WTC11 (cell line): ENCODE measurements around the gene CORIN. TPM values are rescaled to one million over a fixed set of nuclear protein-coding genes. Genes with fewer than 3 reads are reported as not detected.

ENCODE experiments used
- ATAC-seq: fragments of 200-7000 bp; cut with Tn5 transposase; 2 replicates; pipeline ENCODE4 v1.10.0; 2021; ENCODE audit warnings: mild to moderate bottlenecking, moderate library complexity
- CTCF ChIA-PET: fragments of 300-600 bp; sonication (Branson Sonifier 250); formaldehyde crosslinking; loops from one replicate; lab custom pipeline; 2021; ENCODE audit warnings: antibody characterized with exemption; lab: Charles Lee
- POLR2A ChIA-PET: fragments of 350-600 bp; sonication (Branson Sonifier 250); formaldehyde crosslinking; loops from one replicate; lab custom pipeline; 2021; ENCODE audit warnings: antibody characterized with exemption; lab: Charles Lee
- DNase-seq: peaks from one replicate; pipeline ENCODE4 v3.0.0; 2021; ENCODE audit warnings: low spot score
- H3K27ac Mint-ChIP-seq: 2 replicates; pipeline ENCODE4 v1.8.0; 2021; ENCODE audit warnings: mixed read lengths
- H3K27me3 Mint-ChIP-seq: 2 replicates; pipeline ENCODE4 v1.8.0; 2021; ENCODE audit warnings: low read depth, mild to moderate bottlenecking, moderate library complexity, mixed read lengths
- H3K36me3 Mint-ChIP-seq: 2 replicates; pipeline ENCODE4 v1.8.0; 2021; ENCODE audit warnings: mixed read lengths
- H3K4me1 Mint-ChIP-seq: 2 replicates; pipeline ENCODE4 v1.8.0; 2022; ENCODE audit warnings: mixed read lengths
- H3K4me3 Mint-ChIP-seq: 2 replicates; pipeline ENCODE4 v1.8.0; 2021; ENCODE audit warnings: mild to moderate bottlenecking, moderate library complexity, mixed read lengths
- H3K9me3 Mint-ChIP-seq: 2 replicates; pipeline ENCODE4 v1.8.0; 2021; ENCODE audit warnings: mixed read lengths
- AR ChIP-seq: fragments of 250-450 bp; sonication (Bioruptor Pico); IDR thresholded peaks from 2 replicates; pipeline ENCODE4 v1.9.0; 2021; ENCODE audit warnings: mild to moderate bottlenecking
- ATF2 ChIP-seq: sonication (generic); formaldehyde crosslinking; IDR thresholded peaks from 2 replicates; pipeline ENCODE4 v1.8.1; 2022; ENCODE audit warnings: low read depth, missing genetic modification reagents, borderline replicate concordance
- CBFB ChIP-seq: sonication (generic); formaldehyde crosslinking; IDR thresholded peaks from 2 replicates; pipeline ENCODE4 v1.8.1; 2022; ENCODE audit warnings: mild to moderate bottlenecking, low read depth, missing genetic modification reagents
- CTCF ChIP-seq: fragments of 200-600 bp; IDR thresholded peaks from 2 replicates; pipeline ENCODE4 v1.8.0; 2022; ENCODE audit warnings: antibody characterized with exemption
- E2F1 ChIP-seq: sonication (generic); formaldehyde crosslinking; IDR thresholded peaks from 2 replicates; pipeline ENCODE4 v1.8.0; 2022; ENCODE audit warnings: mild to moderate bottlenecking, missing genetic modification reagents
- FOXJ3 ChIP-seq: sonication (generic); formaldehyde crosslinking; IDR thresholded peaks from 2 replicates; pipeline ENCODE4 v1.9.0; 2021; ENCODE audit warnings: missing genetic modification reagents, mild to moderate bottlenecking, borderline replicate concordance
- FOXP4 ChIP-seq: sonication (generic); formaldehyde crosslinking; IDR thresholded peaks from 2 replicates; pipeline ENCODE4 v1.8.0; 2022; ENCODE audit warnings: mild to moderate bottlenecking, missing genetic modification reagents
- GRHL2 ChIP-seq: fragments of 250-450 bp; sonication (Bioruptor Pico); IDR thresholded peaks from 2 replicates; pipeline ENCODE4 v1.8.0; 2022; ENCODE audit warnings: mild to moderate bottlenecking, moderate library complexity; ENCODE audit not compliant: insufficient replicate concordance, severe bottlenecking
- IRF2 ChIP-seq: sonication (generic); formaldehyde crosslinking; IDR thresholded peaks from 2 replicates; pipeline ENCODE4 v1.8.0; 2022; ENCODE audit warnings: low read depth, missing genetic modification reagents, borderline replicate concordance
- KAT7 ChIP-seq: sonication (generic); formaldehyde crosslinking; IDR thresholded peaks from 2 replicates; pipeline ENCODE4 v1.8.1; 2023; ENCODE audit warnings: missing genetic modification reagents, mild to moderate bottlenecking, borderline replicate concordance
- MXD4 ChIP-seq: fragments of 250-450 bp; sonication (Bioruptor Pico); IDR thresholded peaks from 2 replicates; pipeline ENCODE4 v1.8.0; 2021; ENCODE audit warnings: mild to moderate bottlenecking, moderate library complexity, borderline replicate concordance
- MYBL2 ChIP-seq: sonication (generic); formaldehyde crosslinking; IDR thresholded peaks from 2 replicates; pipeline ENCODE4 v1.8.1; 2023; ENCODE audit warnings: mild to moderate bottlenecking, moderate library complexity, missing genetic modification reagents
- NFYB ChIP-seq: sonication (generic); formaldehyde crosslinking; conservative IDR thresholded peaks from 2 replicates; pipeline ENCODE4 v1.8.0; 2022; ENCODE audit warnings: low read depth, missing genetic modification reagents
- NR1H2 ChIP-seq: sonication (generic); formaldehyde crosslinking; IDR thresholded peaks from 2 replicates; pipeline ENCODE4 v1.9.0; 2021; ENCODE audit warnings: mild to moderate bottlenecking, moderate library complexity, missing genetic modification reagents
- OVOL2 ChIP-seq: fragments of 250-450 bp; sonication (Bioruptor Pico); IDR thresholded peaks from 2 replicates; pipeline ENCODE4 v1.9.0; 2021; ENCODE audit warnings: mild to moderate bottlenecking, borderline replicate concordance
- RELA ChIP-seq: sonication (generic); formaldehyde crosslinking; IDR thresholded peaks from 2 replicates; pipeline ENCODE4 v1.8.1; 2022; ENCODE audit warnings: missing genetic modification reagents, mild to moderate bottlenecking, borderline replicate concordance
- SMAD3 ChIP-seq: sonication (generic); formaldehyde crosslinking; IDR thresholded peaks from 2 replicates; pipeline ENCODE4 v1.8.0; 2022; ENCODE audit warnings: missing genetic modification reagents, mild to moderate bottlenecking, borderline replicate concordance
- SOX15 ChIP-seq: fragments of 250-450 bp; sonication (Bioruptor Pico); IDR thresholded peaks from 2 replicates; pipeline ENCODE4 v1.9.0; 2021; ENCODE audit warnings: mild to moderate bottlenecking
- STAT6 ChIP-seq: sonication (generic); formaldehyde crosslinking; conservative IDR thresholded peaks from 2 replicates; pipeline ENCODE4 v1.8.1; 2023; ENCODE audit warnings: mild to moderate bottlenecking, low read depth, missing genetic modification reagents, moderate library complexity
- USF1 ChIP-seq: sonication (generic); formaldehyde crosslinking; IDR thresholded peaks from 2 replicates; pipeline ENCODE4 v1.8.0; 2022; ENCODE audit warnings: mild to moderate bottlenecking, missing genetic modification reagents
- ZNF219 ChIP-seq: sonication (generic); formaldehyde crosslinking; IDR thresholded peaks from 2 replicates; pipeline ENCODE4 v1.8.0; 2023; ENCODE audit warnings: missing genetic modification reagents, mild to moderate bottlenecking, borderline replicate concordance
- ZNF263 ChIP-seq: sonication (generic); formaldehyde crosslinking; IDR thresholded peaks from 2 replicates; pipeline ENCODE4 v1.8.1; 2022; ENCODE audit warnings: low read depth, mild to moderate bottlenecking, moderate library complexity, missing genetic modification reagents
- ZNF396 ChIP-seq: fragments of 250-450 bp; sonication (Bioruptor Pico); IDR thresholded peaks from 2 replicates; pipeline ENCODE4 v1.8.0; 2021; ENCODE audit warnings: mild to moderate bottlenecking, moderate library complexity, borderline replicate concordance
- total RNA-seq: library from RNA; stranded (reverse); gene quantifications from 3 replicates; pipeline ENCODE4 v1.2.3, GENCODE V29; 2021

The CORIN gene
- total RNA-seq, 1 experiment from 2014 or later: 0.33 TPM

GRCh38 chr4:47804598-47804997, 33.3 kb downstream of the CORIN start:
- no peak for TF ChIP-seq SMAD3
- no peak for TF ChIP-seq MXD4 (CRISPR knock-in tag)
- TF ChIP-seq ZNF396 (CRISPR knock-in tag): no peak
- TF ChIP-seq E2F1 (CRISPR knock-in tag): no peak
- TF ChIP-seq ZNF263: no peak
- no peak for TF ChIP-seq OVOL2
- Mint-ChIP-seq H3K4me1 (no peaks in the 10 kb centered on the region), H3K27me3 (no peaks in the 10 kb centered on the region), H3K27ac (no peak overlapping the region), H3K4me3 (no peak overlapping the region), H3K9me3 (peaks cover 12% of the 10 kb centered on the region), H3K36me3 (no peaks in the 10 kb centered on the region)
- CTCF ChIA-PET: no interaction called here
- ATAC-seq: no peak
- DNase-seq: no peak
- POLR2A ChIA-PET: no interaction called here

GRCh38 chr4:47801481-47802002, 36.3 kb downstream of the CORIN start:
- TF ChIP-seq NFYB (no peak), FOXP4 (no peak), IRF2 (CRISPR knock-in tag) (no peak), NR1H2 (CRISPR knock-in tag) (no peak), CBFB (CRISPR knock-in tag) (no peak), STAT6 (no peak), MYBL2 (no peak), FOXJ3 (CRISPR knock-in tag) (no peak), USF1 (CRISPR knock-in tag) (no peak), RELA (CRISPR knock-in tag) (no peak), ZNF219 (no peak), GRHL2 (CRISPR knock-in tag) (no peak), KAT7 (CRISPR knock-in tag) (no peak), SOX15 (no peak), ATF2 (CRISPR knock-in tag) (no peak), CTCF (no peak), MXD4 (CRISPR knock-in tag) (no peak), AR (CRISPR knock-in tag) (no peak)
- Mint-ChIP-seq H3K4me3 (no peak overlapping the region), H3K9me3 (peaks cover 21% of the 10 kb centered on the region), H3K36me3 (no peaks in the 10 kb centered on the region), H3K27ac (no peak overlapping the region), H3K4me1 (no peaks in the 10 kb centered on the region), H3K27me3 (no peaks in the 10 kb centered on the region)
- ChIA-PET CTCF (interaction anchor here (0.8 kb wide), 1 partner anchor 35 kb away, joined by 3 read pairs; no protein-coding TSS in a partner anchor), POLR2A (no interaction called here)
- ATAC-seq (no peak), DNase-seq (no peak)
